GM19324 (cell line): ENCODE results near the gene RPS21.

ENCODE experiments used
- ATAC-seq: cut with Tn5 transposase; IDR thresholded peaks from one replicate; pipeline ENCODE4 v1.9.1; 2021; ENCODE audit warnings: mild to moderate bottlenecking, moderate library complexity; ENCODE audit not compliant: unreplicated experiment, low FRiP score

Gene RPS21

GRCh38 chr20:62386383-62387218 is at the start of gene RPS21:
TSS of gene RPS21 (plus strand) at chr20:62387103. CDS start at chr20:62387339, 236 bp downstream.
- ATAC-seq = peak; percentile 81

- peak; percentile 36 for ATAC-seq
These were observed 49.2 kb upstream of the RPS21 start for GRCh38 chr20:62337558-62338293.

GRCh38 chr20:62338294-62338620 is 48.6 kb upstream of the RPS21 start:
- ATAC-seq = no peak

GRCh38 chr20:62339647-62340062 is 47.2 kb upstream of the RPS21 start:
- peak; percentile 67 for ATAC-seq

- no peak for ATAC-seq
These were observed 44.0 kb upstream of the RPS21 start for GRCh38 chr20:62342910-62343309.

GRCh38 chr20:62344092-62344491 is 42.8 kb upstream of the RPS21 start:
- ATAC-seq = no peak

GRCh38 chr20:62344782-62345181 is 42.1 kb upstream of the RPS21 start:
- ATAC-seq = no peak

- no peak for ATAC-seq
These were observed 41.1 kb upstream of the RPS21 start for GRCh38 chr20:62345681-62346370.

GRCh38 chr20:62346398-62347150 is 40.3 kb upstream of the RPS21 start:
- no peak for ATAC-seq

GRCh38 chr20:62347151-62347404 is 39.8 kb upstream of the RPS21 start:
- no peak for ATAC-seq

GRCh38 chr20:62347445-62347844 is 39.5 kb upstream of the RPS21 start:
- ATAC-seq = no peak

- no peak for ATAC-seq
These were observed 38.3 kb upstream of the RPS21 start for GRCh38 chr20:62348604-62349003.

- ATAC-seq = no peak
These were observed 37.3 kb upstream of the RPS21 start for GRCh38 chr20:62349556-62350097.

GRCh38 chr20:62350098-62350628 is 36.7 kb upstream of the RPS21 start:
- ATAC-seq = no peak

- no peak for ATAC-seq
These were observed 36.1 kb upstream of the RPS21 start for GRCh38 chr20:62350629-62351422.

GRCh38 chr20:62351469-62352401 is 35.2 kb upstream of the RPS21 start:
- no peak for ATAC-seq

GRCh38 chr20:62352402-62353288 is 34.3 kb upstream of the RPS21 start:
- ATAC-seq = no peak
